SU-DHL-6 (cell line): ENCODE measurements around the gene SPOCK1.

Experiments used
- EZH2phosphoT487 ChIP-seq: fragments of 200-600 bp; sonication (generic), shearing (Covaris generic); conservative IDR thresholded peaks from 2 replicates; pipeline ENCODE4 v1.6.1; 2018; ENCODE audit warnings: mild to moderate bottlenecking, antibody characterized with exemption, low read length, moderate library complexity, mixed read lengths
- TF ChIP-seq, protein P1 (sequence below): fragments of 200-600 bp; sonication (generic); IDR thresholded peaks from one replicate; pipeline ENCODE4 v1.5.1; 2017; ENCODE audit warnings: antibody characterized with exemption, mild to moderate bottlenecking, low read length, moderate library complexity; ENCODE audit not compliant: insufficient read depth, poor library complexity, severe bottlenecking

DNA sequence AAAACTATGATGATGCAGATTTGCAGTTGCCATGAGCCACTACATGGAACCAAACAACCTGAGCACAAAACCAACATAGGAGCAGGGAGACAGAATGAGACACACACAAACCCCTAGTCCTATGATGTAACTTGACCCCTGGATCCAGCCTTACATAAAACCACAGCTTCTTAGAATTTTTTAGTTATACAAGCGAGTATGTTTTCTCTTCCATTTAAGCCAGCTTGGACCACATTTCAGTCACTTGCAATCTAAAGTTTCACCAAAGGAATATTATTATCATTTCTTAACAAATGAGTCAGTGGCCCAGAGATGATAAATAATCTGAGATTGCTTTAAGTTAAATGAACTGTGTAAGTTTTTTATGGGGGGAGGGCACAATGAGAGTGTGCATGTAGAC, 6.8 kb downstream of the SPOCK1 start:
- TF ChIP-seq, protein P1, sequence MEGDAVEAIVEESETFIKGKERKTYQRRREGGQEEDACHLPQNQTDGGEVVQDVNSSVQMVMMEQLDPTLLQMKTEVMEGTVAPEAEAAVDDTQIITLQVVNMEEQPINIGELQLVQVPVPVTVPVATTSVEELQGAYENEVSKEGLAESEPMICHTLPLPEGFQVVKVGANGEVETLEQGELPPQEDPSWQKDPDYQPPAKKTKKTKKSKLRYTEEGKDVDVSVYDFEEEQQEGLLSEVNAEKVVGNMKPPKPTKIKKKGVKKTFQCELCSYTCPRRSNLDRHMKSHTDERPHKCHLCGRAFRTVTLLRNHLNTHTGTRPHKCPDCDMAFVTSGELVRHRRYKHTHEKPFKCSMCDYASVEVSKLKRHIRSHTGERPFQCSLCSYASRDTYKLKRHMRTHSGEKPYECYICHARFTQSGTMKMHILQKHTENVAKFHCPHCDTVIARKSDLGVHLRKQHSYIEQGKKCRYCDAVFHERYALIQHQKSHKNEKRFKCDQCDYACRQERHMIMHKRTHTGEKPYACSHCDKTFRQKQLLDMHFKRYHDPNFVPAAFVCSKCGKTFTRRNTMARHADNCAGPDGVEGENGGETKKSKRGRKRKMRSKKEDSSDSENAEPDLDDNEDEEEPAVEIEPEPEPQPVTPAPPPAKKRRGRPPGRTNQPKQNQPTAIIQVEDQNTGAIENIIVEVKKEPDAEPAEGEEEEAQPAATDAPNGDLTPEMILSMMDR: no peak
- no peak for TF ChIP-seq EZH2phosphoT487
